Fibroblast of villous mesenchyme (primary cell): ENCODE measurements around the gene TUBB8. TPM values are rescaled to one million over a fixed set of nuclear protein-coding genes. Genes with fewer than 3 reads are reported as not detected.

Experiments
- DNase-seq: peaks from one replicate; pipeline ENCODE4 v3.0.0-alpha.2; 2010; ENCODE audit warnings: low read depth
- H3K4me3 ChIP-seq: 2 replicates; pipeline ENCODE4 v1.5.1; 2011; ENCODE audit warnings: low read depth, mild to moderate bottlenecking, low read length
- total RNA-seq: library from RNA; depleted of rRNA; stranded (reverse); fragments of >200 nt; gene quantifications from 2 replicates; pipeline ENCODE4 v1.2.3, GENCODE V29; 2012
- TF ChIP-seq, protein P1 (sequence below): IDR thresholded peaks from 2 replicates; pipeline ENCODE4 v1.5.1; 2012; ENCODE audit warnings: low read depth, mild to moderate bottlenecking, low read length; ENCODE audit not compliant: insufficient read depth

TUBB8 gene
- total RNA-seq = under 0.01 TPM in 1 of 2 replicates, not detected in the other

DNA sequence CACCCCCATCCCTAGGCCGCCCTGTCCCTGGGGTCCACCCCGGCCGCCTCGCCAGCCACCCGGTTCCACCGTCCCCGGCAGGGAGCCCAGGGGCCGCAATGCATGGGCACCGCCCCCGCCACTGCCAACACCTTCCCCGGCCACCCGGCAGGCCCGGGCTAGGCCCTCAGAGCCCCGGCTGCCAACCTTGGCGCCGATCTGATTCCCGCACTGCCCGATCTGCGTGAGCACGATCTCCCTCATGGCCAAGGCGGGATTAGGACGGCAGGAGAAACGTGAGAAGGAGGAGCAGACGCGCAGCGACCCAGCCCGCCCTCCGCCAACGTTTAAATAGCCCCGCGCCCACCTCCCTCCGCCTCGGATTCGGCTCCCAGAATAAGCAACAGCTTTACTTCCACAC is at the start of gene TUBB8:
Gene TUBB8 (minus strand): TSS at position 301 of the 400 bp plus-strand sequence. CDS start 58 bp downstream, at position 243.
- DNase-seq = no peak
- TF ChIP-seq, protein P1, sequence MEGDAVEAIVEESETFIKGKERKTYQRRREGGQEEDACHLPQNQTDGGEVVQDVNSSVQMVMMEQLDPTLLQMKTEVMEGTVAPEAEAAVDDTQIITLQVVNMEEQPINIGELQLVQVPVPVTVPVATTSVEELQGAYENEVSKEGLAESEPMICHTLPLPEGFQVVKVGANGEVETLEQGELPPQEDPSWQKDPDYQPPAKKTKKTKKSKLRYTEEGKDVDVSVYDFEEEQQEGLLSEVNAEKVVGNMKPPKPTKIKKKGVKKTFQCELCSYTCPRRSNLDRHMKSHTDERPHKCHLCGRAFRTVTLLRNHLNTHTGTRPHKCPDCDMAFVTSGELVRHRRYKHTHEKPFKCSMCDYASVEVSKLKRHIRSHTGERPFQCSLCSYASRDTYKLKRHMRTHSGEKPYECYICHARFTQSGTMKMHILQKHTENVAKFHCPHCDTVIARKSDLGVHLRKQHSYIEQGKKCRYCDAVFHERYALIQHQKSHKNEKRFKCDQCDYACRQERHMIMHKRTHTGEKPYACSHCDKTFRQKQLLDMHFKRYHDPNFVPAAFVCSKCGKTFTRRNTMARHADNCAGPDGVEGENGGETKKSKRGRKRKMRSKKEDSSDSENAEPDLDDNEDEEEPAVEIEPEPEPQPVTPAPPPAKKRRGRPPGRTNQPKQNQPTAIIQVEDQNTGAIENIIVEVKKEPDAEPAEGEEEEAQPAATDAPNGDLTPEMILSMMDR = no peak
- no peak within 1 kb of the TSS for H3K4me3 ChIP-seq

DNA sequence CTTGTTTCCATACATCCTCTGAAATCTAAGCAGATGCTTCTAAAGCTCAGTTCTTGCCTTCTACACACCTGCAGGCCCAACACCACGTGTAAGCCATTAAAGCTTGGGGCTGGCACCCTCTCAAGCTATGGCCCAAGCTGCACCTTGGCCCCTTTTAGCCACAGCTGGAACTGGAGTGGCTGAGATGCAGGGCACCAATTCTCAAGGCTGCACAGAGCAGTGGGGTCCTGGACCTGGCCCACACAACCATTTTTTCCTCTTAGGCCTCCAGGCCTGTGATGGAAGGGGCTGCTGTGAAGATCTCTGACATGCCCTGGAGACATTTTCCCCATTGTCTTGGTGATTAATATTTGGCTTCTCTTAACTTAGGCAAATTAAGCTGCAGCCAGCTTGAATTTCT is 47.4 kb upstream of the TUBB8 start:
- TF ChIP-seq, protein P1 = no peak
- DNase-seq = no peak
- no peak overlapping the region for H3K4me3 ChIP-seq

DNA sequence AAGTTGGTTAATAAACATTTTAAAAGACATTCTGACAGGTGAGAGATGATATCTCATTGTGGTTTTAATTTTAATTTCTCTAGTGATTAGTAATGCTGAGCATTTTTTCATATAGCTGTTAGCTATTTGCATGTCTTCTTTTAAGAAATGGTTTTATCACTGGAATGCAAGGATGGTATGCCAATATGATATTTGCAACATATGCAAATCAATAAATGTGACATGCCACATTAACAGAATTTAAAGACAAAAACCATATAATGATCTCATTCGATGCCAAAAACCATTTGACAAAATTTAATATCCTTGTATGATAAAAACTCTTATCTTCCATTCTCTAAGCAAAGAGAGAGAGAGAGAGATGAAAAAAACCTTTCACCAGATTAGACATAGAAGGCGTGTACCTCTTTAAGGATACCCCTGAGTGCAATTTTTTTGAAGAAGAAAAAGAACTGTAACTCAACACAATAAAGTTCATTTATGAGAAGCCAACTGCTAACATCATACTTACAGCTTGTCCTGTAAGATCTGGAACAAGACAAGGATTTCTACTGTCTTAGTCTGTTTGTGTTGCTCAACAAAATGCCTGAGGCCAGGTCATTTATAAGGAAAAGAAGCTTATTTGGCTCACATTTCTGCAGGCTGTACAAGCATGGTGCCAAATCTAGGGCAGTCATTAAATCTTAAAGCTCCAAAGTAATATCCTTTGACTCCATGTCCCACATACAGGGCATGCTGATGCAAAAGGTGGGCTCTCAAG is 46.4 kb upstream of the TUBB8 start:
- no peak for DNase-seq
- TF ChIP-seq, protein P1 = no peak
- no peak overlapping the region for H3K4me3 ChIP-seq

DNA sequence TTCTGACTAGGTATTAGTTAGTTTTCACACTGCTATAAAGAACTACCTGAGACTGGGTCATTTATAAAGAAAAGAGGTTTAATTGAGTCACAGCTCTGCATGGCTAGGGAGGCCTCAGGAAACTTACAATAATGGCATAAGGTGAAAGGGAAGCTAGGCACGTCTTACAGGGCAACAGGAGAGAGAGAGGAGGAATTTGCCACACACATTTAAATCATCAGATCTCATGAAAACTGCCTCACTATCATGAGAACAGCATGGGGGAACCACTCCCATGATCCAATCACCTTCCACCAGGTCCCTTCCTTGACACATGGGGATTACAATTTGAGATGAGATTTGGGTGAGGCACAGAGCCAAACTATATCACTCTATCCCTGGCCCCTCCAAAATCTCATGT is 45.5 kb upstream of the TUBB8 start:
- DNase-seq = no peak
- TF ChIP-seq, protein P1 = no peak
- no peak overlapping the region for H3K4me3 ChIP-seq

DNA sequence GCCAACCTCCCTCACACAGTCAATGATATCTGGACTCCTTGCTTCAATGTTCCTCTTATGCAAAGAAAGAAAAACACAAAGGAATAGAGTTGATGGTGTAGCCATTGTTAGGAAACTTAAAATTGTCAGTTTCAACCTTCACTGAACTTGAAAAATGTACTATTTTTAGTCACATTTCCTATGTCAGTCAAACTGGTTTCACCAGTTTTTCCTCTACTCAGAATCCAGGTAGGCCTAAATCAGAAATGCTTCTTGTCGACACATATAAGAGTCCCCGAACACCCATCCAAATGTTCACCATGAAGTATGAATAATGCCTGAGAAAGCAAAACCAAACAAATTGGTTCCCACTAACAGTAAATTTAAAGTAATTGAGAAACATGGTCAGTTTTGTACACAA is 43.8 kb upstream of the TUBB8 start:
- TF ChIP-seq, protein P1 = no peak
- no peak for DNase-seq
- no peak overlapping the region for H3K4me3 ChIP-seq

DNA sequence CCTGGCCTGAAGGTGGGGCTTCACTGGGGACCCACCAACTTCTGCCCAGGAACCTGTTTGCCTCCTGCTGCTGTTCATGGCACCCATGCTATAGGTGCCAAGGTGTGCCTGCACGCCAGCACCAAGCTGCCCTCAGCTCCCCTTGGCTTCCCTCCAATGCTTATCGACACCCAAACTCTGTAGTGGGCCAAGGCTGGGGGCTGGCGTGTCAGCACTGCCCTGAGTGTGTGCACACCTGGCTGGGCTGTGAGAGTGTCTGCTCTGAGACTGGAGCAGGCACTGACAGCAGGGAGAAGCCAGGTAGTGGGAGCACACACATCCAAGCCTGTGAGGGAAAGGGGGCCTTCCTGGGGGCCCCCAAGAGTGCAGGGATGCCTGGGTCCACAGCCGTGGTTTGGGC is 43.1 kb upstream of the TUBB8 start:
- no peak for DNase-seq
- TF ChIP-seq, protein P1 = no peak

DNA sequence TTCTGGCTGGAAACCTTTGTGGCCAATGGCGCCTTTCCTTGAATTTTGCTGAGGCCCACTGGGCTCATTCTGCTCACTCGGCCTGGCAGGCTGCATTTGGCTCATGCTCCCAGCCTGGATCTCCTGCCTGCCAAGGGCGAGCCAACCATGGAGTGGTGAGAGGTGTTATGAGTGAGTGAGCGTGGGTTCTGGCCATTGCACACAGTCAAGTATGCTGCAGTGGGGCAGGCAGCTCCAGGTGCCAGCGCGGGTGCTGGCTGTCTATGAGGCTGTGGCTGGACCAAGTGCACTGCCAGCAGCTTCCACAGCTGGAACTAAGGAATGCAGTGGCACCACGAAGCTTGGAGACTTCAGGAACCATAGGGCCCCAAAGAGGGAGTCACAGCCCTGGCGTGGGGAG is 42.2 kb upstream of the TUBB8 start:
- TF ChIP-seq, protein P1 = no peak
- DNase-seq = no peak
- no peak overlapping the region for H3K4me3 ChIP-seq

More for the DNA sequence above, 43.1 kb upstream of the TUBB8 start:
- H3K4me3 ChIP-seq = no peak overlapping the region
